Bone marrow (tissue), 2 donors: ENCODE data around the gene NFXL1.
"Not testable (repeated sequence)": the region's sequence is repeated elsewhere in the genome, so short reads cannot be mapped to it uniquely, and the experiment has no call there.

ENCODE experiments used
- DNase-seq, 2 donors: peaks; one replicate each; lab custom pipeline; 2025; lab: John Stamatoyannopoulos, UW

NFXL1 gene

GRCh38 chr4:47914220-47914925, at the start of gene NFXL1:
TSS of gene NFXL1 (minus strand) at chr4:47914583. CDS start at chr4:47914203, 380 bp downstream.
- DNase-seq = peak; percentile 83 to 96

- DNase-seq = no peak
These were observed 40.3 kb upstream of the NFXL1 start for GRCh38 chr4:47954677-47955076.

- no peak for DNase-seq
These were observed 39.9 kb upstream of the NFXL1 start for GRCh38 chr4:47954245-47954644.

- DNase-seq = no peak
These were observed 31.7 kb upstream of the NFXL1 start for GRCh38 chr4:47945930-47946726.

- no peak for DNase-seq
These were observed 27.9 kb upstream of the NFXL1 start for GRCh38 chr4:47942081-47942819.

GRCh38 chr4:47939456-47939855, 25.1 kb upstream of the NFXL1 start:
- no peak for DNase-seq

GRCh38 chr4:47936336-47936735, 22.0 kb upstream of the NFXL1 start:
- DNase-seq = no peak

- DNase-seq = peak in 1 of 2 donors; percentile 32
These were observed 19.5 kb upstream of the NFXL1 start for GRCh38 chr4:47933840-47934239.

- DNase-seq = no peak
These were observed 16.8 kb upstream of the NFXL1 start for GRCh38 chr4:47930971-47931804.

GRCh38 chr4:47929682-47930201, 15.4 kb upstream of the NFXL1 start:
- DNase-seq = no peak

- DNase-seq = no peak
These were observed 12.4 kb upstream of the NFXL1 start for GRCh38 chr4:47926667-47927258.

- not testable (repeated sequence) for DNase-seq
These were observed 8.9 kb upstream of the NFXL1 start for GRCh38 chr4:47923261-47923608.

- not testable (repeated sequence) for DNase-seq
These were observed 8.3 kb upstream of the NFXL1 start for GRCh38 chr4:47922436-47923260.

GRCh38 chr4:47917163-47917562, 2.8 kb upstream of the NFXL1 start:
- not testable (repeated sequence) for DNase-seq

- no peak for DNase-seq
These were observed 995 bp upstream of the NFXL1 start for GRCh38 chr4:47915378-47915777.

GRCh38 chr4:47914926-47915237, 499 bp upstream of the NFXL1 start:
- DNase-seq = no peak

- DNase-seq = no peak
These were observed 543 bp downstream of the NFXL1 start for GRCh38 chr4:47913861-47914219.

GRCh38 chr4:47913330-47913729, 1.1 kb downstream of the NFXL1 start:
- DNase-seq = no peak

- DNase-seq = no peak
These were observed 7.2 kb downstream of the NFXL1 start for GRCh38 chr4:47907089-47907646.

- DNase-seq = no peak
These were observed 14.7 kb downstream of the NFXL1 start for GRCh38 chr4:47899639-47900038.
